Urinary bladder (tissue), 4 donors: ENCODE results near the gene RIOK3. TPM values are rescaled to one million over a fixed set of nuclear protein-coding genes. Genes with fewer than 3 reads are reported as not detected.

Experiments used
- DNase-seq: peaks from one replicate; pipeline ENCODE4 v3.0.0-alpha.2; 2015; ENCODE audit errors: extremely low spot score
- H3K27ac ChIP-seq: one replicate; pipeline ENCODE4 v1.5.1; 2013; ENCODE audit warnings: low read depth, mild to moderate bottlenecking, moderate library complexity
- H3K36me3 ChIP-seq: one replicate; pipeline ENCODE4 v1.6.1; 2013; ENCODE audit warnings: mild to moderate bottlenecking, moderate library complexity; ENCODE audit not compliant: insufficient read depth
- H3K4me1 ChIP-seq: one replicate; pipeline ENCODE4 v1.6.1; 2013; ENCODE audit warnings: mild to moderate bottlenecking, moderate library complexity; ENCODE audit not compliant: insufficient read depth
- H3K4me3 ChIP-seq: one replicate; pipeline ENCODE4 v1.5.1; 2013; ENCODE audit warnings: low read depth, low read length
- WGBS: extraction: QIAGEN DNeasy Blood & Tissue Kit; methylation state at CpG from one replicate; pipeline ENCODE4 v1.1.7; 2013; 5-methylcytosine and 5-hydroxymethylcytosine counted together
- polyA plus RNA-seq: library from polyadenylated mRNA; stranded (reverse); fragments of 200-250 nt; gene quantifications from one replicate; pipeline ENCODE4 v1.2.3, GENCODE V29; 2013
- total RNA-seq: library from RNA; depleted of rRNA; stranded (reverse); fragments of >200 nt; gene quantifications from one replicate; pipeline ENCODE4 v1.2.3, GENCODE V29; 2014
- donor health status: healthy with polysubstance abuse.
- donor health status: healthy.

The RIOK3 gene
- total and polyA plus RNA-seq, 2 donors, result 43.4 to 74.9 TPM

- H3K4me3 ChIP-seq, result no peak overlapping the region
- WGBS, result 36% methylated on average over 17 of the region's 17 CpGs
- peak; percentile 61 for DNase-seq
- H3K36me3 ChIP-seq, result peaks cover 3% of the 10 kb centered on the region
- H3K4me1 ChIP-seq, result no peaks in the 10 kb centered on the region
- H3K27ac ChIP-seq, result no peak overlapping the region
Measured at GRCh38 chr18:23515911-23516546, 62.9 kb downstream of the RIOK3 start.

DNA sequence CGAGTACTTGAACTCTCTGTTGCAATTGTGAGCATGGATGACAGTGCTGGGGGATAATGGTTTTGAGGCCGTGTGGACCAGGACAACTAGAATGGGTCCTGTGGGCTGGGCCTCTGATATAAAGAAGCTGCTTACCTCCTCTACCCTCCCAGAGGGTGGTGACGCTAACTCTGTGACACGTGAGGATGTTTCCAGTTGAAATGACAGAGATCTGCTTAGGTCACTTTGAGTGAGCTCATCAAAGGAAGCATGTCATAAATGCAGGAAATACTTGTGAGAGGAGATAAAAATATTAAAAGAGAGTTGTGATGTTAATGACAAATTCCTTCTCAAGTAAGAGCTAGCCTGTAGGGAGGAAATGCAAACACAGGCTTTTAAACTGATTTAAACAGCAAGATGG, 66.6 kb downstream of the RIOK3 start:
- Histone ChIP-seq H3K27ac (no peak overlapping the region), H3K4me3 (no peak overlapping the region), H3K4me1 (no peaks in the 10 kb centered on the region), H3K36me3 (peaks cover 5% of the 10 kb centered on the region)
- WGBS, result 83% methylated on average over 4 of the region's 4 CpGs
- no peak for DNase-seq

- WGBS, result 88% methylated on average over 7 of the region's 7 CpGs
- DNase-seq, result no peak
- H3K4me1 ChIP-seq, result no peaks in the 10 kb centered on the region
- H3K36me3 ChIP-seq, result peaks cover 2% of the 10 kb centered on the region
- H3K27ac ChIP-seq, result no peak overlapping the region
- H3K4me3 ChIP-seq, result no peak overlapping the region
Measured at GRCh38 chr18:23521271-23521670, 68.2 kb downstream of the RIOK3 start.

- no peak for DNase-seq
- Histone ChIP-seq H3K36me3 (peaks cover 2% of the 10 kb centered on the region), H3K27ac (no peak overlapping the region), H3K4me3 (no peak overlapping the region), H3K4me1 (no peaks in the 10 kb centered on the region)
- WGBS, result 81% methylated on average over 7 of the region's 7 CpGs
Measured at GRCh38 chr18:23521907-23522306, 68.8 kb downstream of the RIOK3 start.

DNA sequence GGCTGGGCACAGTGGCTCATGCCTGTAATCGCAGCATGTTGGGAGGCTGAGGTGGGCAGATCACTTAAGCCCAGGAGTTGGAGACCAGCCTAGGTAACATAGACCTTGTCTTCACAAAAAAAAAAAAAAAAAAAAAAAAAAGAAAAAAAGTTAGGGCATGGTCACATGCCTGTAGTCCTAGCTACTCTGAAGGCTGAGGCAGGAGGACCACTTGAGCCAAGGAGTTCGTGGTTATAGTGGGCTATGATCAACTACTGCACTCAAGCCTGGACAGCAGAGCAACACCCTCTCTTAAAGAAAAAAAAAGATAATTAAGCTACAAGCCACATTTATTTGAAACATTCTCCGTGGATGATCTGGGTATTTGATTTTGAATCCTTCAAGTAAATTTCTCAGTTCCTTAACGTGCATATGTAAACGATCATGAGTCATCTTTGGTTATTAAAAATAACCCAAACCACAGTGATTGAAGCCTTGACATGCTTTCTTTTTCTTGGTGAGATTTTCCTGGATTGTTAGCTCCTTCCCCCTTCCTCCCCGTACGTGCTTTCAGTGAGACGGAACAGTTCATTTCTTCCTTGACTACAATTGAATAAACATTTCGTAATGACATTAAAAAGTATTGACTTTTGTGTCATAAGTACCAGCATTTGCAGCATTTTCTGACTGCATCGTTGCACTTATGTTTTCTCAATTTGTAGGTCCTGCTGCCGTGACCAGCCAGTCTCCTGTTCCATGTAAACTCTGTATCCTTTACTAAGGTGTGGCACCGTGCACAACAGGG, 70.5 kb downstream of the RIOK3 start:
- Histone ChIP-seq H3K27ac (no peak overlapping the region), H3K4me3 (no peak overlapping the region), H3K36me3 (peaks cover 2% of the 10 kb centered on the region), H3K4me1 (no peaks in the 10 kb centered on the region)
- 82% methylated on average over 12 of the region's 12 CpGs for WGBS
- DNase-seq, result no peak

- Histone ChIP-seq H3K4me1 (no peaks in the 10 kb centered on the region), H3K36me3 (peaks cover 2% of the 10 kb centered on the region), H3K4me3 (no peak overlapping the region), H3K27ac (no peak overlapping the region)
- WGBS, result 94% methylated on average over 14 of the region's 14 CpGs
- no peak for DNase-seq
Measured at GRCh38 chr18:23524213-23524707, 71.2 kb downstream of the RIOK3 start.

DNA sequence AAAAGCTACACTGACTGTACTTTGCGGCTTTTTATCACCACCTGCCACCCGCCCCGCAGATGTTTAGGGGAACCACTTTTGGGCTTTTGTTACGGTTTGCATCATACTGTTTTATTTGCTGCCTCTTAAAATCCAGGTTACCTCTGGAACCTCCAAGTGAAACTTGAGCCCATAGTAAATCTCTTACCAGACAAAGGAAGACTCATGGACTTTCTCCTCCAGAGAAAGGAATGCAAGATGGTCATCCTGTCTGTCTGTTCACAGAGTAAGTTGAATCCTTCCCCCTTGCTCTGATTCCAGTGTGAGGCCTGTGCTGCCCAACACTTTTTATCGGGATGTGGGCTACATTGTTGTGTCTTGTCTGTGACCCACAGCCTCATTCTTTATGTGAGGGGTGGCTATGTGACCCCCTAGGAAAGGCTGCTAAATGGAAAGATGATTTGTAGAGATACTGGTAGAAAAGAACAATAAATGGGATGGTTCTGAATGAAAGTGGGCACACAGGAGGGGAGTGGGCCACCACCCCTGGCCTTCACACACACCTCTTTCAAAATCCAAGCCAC, 73.5 kb downstream of the RIOK3 start:
- H3K36me3 ChIP-seq, result no peaks in the 10 kb centered on the region
- no peak for DNase-seq
- no peak overlapping the region for H3K27ac ChIP-seq
- H3K4me1 ChIP-seq, result no peaks in the 10 kb centered on the region
- WGBS, result 90% methylated on average over 5 of the region's 5 CpGs
- no peak overlapping the region for H3K4me3 ChIP-seq

DNA sequence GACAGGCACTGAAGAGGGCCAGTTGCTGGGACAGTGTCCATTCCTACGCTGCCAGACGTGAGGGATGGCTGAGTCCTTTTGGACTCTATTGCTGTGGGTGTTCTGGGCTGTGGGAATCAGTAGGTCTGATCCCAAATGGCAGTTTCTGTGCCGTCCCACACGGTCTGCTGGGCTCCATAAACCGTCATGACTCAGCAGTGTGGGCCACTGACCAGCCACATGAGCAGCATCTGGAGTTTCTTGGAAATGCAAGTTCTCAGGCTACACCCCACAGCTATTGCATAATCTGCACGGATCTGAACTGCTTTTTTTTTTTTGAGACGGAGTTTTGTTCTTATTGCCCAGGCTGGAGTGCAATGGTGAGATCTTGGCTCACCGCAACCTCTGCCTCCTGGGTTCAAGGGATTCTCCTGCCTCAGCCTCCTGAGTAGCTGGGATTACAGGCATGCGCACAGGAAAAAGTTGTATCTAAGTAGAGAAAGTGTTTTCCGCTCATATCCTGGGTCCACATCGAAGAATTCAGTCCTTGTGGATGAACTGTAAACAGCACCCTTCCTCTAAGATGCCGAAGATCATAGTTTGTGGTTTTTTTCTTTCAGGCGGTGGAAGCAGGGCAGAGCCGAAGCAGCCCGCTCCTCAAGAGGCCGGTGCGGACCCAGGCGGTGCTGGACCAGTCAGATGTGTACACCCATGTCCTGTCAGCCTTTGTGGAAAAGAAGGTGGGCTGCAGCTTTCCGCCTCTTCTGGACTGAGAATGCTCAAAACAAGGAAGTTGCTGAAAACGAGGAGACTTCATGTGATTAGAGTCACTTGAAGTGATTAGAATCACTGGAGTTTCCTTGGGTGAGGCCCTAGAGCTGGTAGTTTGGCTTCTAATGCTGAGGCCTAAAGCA, 75.7 kb downstream of the RIOK3 start:
- peaks cover 2% of the 10 kb centered on the region for H3K36me3 ChIP-seq
- H3K4me3 ChIP-seq, result no peak overlapping the region
- H3K4me1 ChIP-seq, result no peaks in the 10 kb centered on the region
- no peak for DNase-seq
- 85% methylated on average over 20 of the region's 20 CpGs for WGBS
- H3K27ac ChIP-seq, result no peak overlapping the region

GRCh38 chr18:23529604-23530003, 76.5 kb downstream of the RIOK3 start:
- Histone ChIP-seq H3K36me3 (peaks cover 2% of the 10 kb centered on the region), H3K4me1 (no peaks in the 10 kb centered on the region), H3K27ac (no peak overlapping the region), H3K4me3 (no peak overlapping the region)
- no peak for DNase-seq
- WGBS, result 82% methylated on average over 3 of the region's 3 CpGs

DNA sequence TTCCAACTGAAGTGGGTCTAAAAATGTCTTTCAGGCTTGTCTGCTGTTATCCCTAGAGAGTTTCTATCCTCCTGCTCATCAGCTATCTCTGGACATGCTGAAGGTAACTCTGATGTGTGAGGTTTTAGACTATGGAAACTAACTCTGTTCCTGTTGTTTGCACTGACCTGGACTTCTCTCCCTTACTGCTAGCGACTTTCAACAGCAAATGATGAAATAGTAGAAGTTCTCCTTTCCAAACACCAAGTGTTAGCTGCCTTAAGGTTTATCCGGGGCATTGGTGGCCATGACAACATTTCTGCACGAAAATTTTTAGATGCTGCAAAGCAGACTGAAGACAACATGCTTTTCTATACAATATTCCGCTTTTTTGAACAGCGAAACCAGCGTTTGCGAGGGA, 77.1 kb downstream of the RIOK3 start:
- DNase-seq, result no peak
- H3K4me1 ChIP-seq, result no peaks in the 10 kb centered on the region
- 88% methylated on average over 7 of the region's 7 CpGs for WGBS
- no peak overlapping the region for H3K27ac ChIP-seq
- H3K36me3 ChIP-seq, result peaks cover 2% of the 10 kb centered on the region
- no peak overlapping the region for H3K4me3 ChIP-seq

DNA sequence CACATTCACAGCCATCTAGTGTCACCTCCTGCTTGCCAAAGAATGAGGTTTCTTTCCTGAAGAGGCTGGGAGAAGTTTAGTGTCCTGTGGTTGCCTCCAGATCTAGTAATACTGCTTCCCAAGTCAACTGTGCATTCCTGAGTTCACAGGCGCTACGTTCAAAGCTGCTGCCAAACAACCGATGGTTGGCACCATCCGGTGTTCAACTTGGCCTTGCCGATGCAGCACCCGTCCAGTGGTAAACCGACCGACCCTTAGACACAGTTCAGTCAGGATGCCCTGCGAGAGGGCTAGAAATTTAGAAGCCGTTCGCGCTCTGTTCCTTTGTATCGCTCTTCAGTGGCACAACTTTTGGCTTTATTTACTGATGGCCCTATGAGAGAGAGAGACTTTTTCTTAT, 78.8 kb downstream of the RIOK3 start:
- no peaks in the 10 kb centered on the region for H3K4me1 ChIP-seq
- DNase-seq, result no peak
- 91% methylated on average over 13 of the region's 13 CpGs for WGBS
- H3K36me3 ChIP-seq, result peaks cover 2% of the 10 kb centered on the region
- no peak overlapping the region for H3K27ac ChIP-seq
- no peak overlapping the region for H3K4me3 ChIP-seq
